Activated CD4-positive, alpha-beta T cell treated with anti-CD3 and anti-CD28 coated beads for 4 hours (primary cell): ENCODE data around the gene NPAS3.

Source experiments
- DNase-seq, 2 donors: peaks; one replicate each; pipeline ENCODE4 v3.0.0-alpha.2; 2020

NPAS3 gene

GRCh38 chr14:33191855-33192254 lies 253.2 kb downstream of the NPAS3 start:
- DNase-seq, result no peak

GRCh38 chr14:33194551-33194950 lies 255.9 kb downstream of the NPAS3 start:
- no peak for DNase-seq

DNA sequence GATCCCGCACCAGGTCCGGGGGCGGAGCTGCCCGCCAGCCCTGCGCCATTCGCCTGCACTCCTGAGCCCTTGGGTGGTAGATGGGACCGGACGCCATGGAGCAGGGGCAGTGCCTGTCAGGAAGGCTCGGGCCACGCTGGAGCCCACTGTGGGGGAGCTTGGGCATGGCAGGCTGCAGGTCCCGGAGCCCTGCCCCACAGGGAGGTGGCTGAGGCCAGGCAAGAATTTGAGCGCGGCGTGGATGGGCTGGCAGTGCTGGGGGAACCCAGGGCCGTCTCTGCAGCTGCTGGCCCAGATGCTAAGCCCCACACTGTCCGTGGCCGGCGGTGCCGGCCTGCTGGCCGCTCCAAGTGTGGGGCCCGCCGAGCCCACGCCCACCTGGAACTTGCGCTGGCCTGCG lies 260.0 kb downstream of the NPAS3 start:
- no peak for DNase-seq

GRCh38 chr14:33201116-33201515 lies 262.4 kb downstream of the NPAS3 start:
- DNase-seq, result no peak

- DNase-seq, result no peak
Observed at GRCh38 chr14:33206981-33207380, 268.3 kb downstream of the NPAS3 start.

- no peak for DNase-seq
Observed at GRCh38 chr14:33207467-33208017, 268.9 kb downstream of the NPAS3 start.

DNA sequence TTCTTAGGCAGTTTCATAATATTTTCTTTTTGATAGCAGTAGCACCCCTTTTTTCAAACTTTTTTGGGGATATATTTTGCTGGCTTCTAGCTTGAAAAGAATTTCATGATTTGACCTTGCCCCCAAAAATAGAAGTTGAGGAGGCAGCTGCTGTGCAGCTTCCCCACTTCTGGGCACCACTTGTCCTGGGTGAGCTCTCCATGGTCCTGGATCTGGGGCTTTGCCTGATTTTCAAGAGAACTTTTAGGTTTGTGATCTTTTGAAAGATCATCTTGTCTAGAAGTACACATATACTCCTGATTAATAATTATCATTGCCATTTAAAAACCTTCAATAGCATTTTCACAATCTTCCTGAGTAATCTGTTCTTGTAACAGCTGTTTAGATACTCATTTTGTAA lies 271.6 kb downstream of the NPAS3 start:
- DNase-seq, result no peak

GRCh38 chr14:33218026-33218425 lies 279.3 kb downstream of the NPAS3 start:
- DNase-seq, result no peak

DNA sequence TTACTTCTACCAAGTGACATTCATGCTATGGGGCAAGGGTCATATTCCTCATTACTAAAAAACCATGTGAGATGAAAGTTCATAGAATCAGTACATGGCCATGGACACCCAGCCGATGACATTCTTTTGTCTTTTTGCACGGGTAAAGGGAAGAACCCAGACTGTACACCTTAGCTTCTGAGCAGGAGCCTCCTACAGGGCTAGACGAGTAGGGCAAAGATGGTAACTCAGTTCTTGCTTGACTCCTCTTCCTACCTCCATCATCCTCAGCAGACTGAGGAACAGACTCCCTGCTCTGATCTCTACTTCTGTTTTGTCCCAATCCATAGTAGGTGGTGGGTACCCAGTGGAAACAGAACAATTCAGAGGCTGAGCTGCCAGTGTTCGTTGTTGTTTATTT lies 281.3 kb downstream of the NPAS3 start:
- DNase-seq, result no peak

DNA sequence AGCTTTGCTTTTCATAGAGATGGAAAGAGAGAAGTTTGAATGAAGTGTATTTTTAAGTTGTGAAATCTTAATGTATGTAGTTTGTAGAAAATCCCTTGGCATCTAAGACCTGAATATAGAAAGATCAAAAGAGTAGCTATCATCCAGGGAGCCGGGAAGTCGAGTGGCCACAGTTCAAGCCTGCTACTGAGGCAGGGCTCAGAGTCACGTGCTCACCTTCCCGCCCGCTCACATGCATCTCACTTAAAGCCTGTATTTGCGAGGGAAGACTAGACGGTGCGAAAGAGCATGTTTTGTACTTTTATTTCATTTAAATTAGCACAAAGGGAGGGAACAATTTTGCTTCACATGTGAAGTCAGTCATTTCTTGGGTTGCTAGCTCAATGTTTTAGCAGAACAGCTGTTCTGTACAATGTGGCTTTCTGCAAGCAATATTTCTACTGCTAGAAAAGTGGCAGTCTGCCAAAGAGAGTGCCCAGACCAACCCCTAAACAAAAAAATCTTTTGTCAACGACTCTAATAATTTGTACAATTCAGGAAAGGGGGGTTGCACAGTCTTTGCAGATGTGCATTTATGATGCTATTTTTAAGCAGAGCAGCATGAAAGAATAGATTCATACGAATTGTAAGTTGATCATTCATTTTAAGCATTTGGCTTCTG lies 290.7 kb downstream of the NPAS3 start:
- DNase-seq, result no peak

GRCh38 chr14:33230021-33230420 lies 291.3 kb downstream of the NPAS3 start:
- DNase-seq, result no peak

DNA sequence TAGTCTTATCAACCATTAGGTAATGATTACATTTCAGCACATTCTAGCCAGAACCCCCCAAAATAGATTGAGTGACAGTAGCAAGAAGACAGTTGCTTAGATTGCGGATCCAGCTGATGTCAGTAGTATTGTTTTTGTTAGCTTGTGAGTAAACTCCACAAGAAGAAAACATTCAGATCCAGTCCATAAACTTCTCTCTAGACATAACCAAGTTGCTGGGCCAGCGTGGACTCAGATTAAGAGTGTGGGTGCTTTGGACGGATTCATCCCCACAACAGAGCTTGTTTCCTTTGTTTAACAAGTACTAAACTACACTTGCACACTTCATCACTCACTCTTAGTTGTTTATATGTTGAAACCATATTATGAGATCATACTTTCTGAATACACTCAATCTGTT lies 293.4 kb downstream of the NPAS3 start:
- no peak for DNase-seq

DNA sequence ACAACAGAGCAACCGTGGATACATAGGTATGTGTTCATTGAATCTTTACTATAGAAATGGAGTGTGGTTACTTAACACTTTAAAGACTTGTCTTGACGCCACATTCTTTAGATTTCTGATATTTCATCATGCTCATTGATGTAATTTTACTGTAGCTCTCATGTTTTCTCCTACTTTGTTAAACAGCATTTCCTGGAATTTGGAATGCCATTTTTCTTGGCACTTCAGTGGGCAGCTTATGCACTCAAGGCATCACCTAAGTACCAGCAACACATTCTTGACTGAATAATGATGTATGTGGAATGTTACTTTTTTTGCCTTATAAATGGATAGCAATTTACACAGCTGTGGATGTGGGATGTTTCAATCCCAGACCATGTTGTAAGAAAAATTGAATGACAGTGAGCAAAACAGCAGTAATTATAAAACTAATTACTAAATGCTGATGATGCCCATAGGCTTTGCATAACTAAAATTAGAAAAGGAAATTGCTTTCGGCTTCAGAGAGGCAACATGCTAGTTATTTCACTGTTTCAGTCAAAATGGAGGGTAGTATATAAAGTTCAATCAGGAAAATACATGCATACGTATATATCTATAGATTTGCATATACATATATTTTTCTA lies 298.5 kb downstream of the NPAS3 start:
- DNase-seq, result no peak

- no peak for DNase-seq
Observed at GRCh38 chr14:33239465-33239864, 300.8 kb downstream of the NPAS3 start.

DNA sequence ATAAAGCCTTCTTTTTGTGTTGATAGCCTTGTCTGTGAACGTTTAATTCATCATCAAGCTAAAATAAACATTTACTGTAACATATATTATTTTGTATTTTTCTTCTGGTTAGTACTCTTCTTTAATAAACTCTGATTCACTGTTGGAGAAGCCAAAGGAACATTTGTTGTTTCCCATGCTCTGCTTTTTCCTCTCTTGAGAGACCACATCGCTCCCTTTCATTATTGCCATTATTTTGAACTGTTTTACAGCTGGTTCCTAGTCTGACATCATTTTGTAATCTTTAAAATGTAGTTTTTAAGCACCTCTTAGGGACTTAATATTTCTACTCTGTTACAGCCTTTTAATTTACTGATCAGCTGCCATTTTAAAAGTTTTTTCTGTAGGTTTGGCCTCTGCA lies 301.8 kb downstream of the NPAS3 start:
- DNase-seq, result no peak

DNA sequence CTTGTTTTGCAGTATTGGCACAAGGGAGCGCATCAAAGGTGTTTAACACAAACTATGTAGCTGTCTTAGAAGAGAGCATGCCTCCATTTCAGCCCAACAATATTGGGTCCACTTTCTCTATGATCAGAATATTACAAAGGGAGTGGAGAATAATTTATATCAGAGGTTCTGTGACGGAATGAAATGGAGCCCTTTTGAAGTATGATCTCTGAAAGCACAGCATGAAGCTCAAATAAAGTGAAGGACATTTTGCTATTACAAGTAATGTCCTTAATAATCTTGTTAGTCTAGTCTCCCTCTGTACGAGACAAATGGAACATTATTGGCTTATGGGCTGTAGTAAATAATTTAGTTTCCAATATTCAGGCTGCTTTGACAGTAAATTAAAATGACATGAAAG lies 302.7 kb downstream of the NPAS3 start:
- no peak for DNase-seq

DNA sequence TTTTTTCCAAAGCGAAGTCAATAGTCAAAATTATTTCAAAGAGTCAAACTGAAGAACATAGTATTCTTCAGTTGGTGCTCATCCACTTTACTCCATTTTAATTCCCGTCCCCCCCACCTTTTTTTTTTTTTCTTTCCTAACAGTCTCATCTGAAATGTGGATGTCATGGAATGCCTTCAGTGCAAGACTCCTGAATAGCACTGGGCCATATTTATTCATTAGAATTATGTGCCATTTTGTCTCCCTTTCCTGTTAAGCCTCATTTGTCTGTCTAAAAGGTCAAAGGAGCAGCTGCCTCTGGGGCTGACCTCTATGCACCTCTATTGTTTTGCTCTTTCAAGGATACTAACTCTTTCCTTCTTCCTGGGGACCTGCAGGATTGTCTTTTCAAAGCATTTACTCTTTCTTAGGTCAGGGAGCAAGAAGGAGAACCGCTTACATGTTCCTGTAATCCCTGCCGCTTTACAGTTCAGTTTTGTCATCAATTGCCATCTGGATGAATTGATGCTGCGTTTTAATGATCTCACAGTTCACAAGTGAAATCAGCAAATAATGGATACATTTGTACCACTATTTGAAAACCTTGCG lies 310.6 kb downstream of the NPAS3 start:
- DNase-seq, result no peak

- no peak for DNase-seq
Observed at GRCh38 chr14:33250963-33251362, 312.3 kb downstream of the NPAS3 start.

- no peak for DNase-seq
Observed at GRCh38 chr14:33254342-33254741, 315.7 kb downstream of the NPAS3 start.

DNA sequence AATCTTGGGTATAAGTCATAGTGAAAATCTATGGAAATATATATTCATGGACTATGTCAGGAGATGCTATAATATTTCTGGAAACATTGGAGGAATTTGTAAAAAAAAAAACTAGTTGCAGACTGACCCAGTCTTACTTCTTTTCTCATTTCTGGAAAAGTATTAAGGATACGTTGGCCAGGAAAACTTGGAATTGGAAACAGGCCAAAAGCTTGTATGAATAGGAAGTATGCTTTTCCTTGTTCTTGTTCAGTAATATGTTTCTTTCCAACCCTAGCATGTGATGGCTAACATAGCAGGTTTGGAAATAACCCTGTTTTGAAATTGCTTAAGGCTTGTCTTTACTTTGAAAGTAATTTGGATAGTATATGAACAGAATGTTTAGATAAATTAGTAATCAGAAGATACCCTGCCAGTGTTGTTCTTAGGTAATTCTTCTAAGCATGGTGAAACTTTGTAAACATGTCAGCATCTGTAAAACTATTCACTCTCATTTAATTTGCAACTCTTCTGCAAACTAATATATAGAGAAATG lies 316.2 kb downstream of the NPAS3 start:
- DNase-seq, result no peak

DNA sequence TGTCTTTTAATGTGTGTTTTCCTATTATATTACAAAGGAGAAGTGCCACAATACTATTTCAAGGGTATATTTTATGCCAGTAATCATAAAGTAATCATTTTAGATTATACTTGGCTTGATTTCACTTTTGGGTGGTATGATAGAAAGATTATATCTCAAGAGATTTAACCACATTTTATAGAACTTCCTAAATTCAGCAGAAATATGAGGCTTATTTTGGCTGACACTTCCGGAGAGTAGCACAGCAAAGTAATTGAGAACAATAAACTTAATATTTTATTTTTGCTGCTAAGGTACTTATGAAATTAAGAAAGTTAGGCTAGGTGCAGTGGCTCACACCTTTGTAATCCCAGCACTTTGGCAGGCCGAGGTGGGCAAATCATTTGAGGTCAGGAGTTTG lies 319.1 kb downstream of the NPAS3 start:
- DNase-seq, result no peak

DNA sequence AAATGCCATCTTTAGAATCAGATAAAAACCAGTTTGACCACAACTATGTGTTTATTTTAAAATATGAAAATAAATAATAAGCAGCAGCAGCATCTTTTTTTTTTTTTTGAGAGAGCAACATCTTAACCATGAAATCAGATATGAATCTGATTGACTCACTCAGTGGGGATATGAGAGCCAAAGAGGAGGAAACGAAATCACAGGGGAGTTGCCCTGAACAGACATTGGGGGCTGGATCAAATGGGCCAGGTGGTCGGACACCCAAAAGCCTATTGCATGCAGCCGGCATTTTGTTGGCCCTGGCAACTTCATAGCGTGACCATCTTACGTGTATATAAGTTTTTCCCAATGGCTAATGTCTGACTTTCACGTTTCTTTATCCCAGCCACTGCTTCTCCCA lies 321.1 kb downstream of the NPAS3 start:
- no peak for DNase-seq

GRCh38 chr14:33271216-33271615 lies 332.5 kb downstream of the NPAS3 start:
- DNase-seq, result no peak

GRCh38 chr14:33271891-33272290 lies 333.2 kb downstream of the NPAS3 start:
- DNase-seq, result no peak
